Measurements from ENCODE around the gene ABCA4.
"Not testable (repeated sequence)": the region's sequence is repeated elsewhere in the genome, so short reads cannot be mapped to it uniquely, and the experiment has no call there.

Gene ABCA4

DNA sequence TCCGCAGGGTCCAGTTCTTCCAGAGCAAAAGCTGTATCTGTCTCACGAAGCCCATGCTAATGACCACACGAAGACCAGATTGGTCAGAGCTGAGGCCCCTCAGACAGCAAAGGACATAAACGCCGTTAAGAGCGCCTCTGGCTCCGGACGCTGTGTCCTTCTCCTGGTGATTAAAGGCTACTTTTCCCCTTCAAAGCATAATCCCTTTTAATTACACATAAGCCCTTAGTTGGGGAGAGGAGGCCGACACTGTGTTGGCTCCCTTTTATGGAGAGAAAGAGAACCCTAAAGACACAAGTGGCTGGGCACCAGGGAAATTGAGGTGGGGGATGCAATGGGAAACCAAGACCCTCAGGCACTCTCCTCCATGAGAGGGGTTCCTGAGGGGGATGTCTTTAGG lies at the start of gene ABCA4:
Gene ABCA4 (minus strand): TSS at position 158 of the 400 bp plus-strand sequence. CDS start 103 bp downstream, at position 55.
- DNase-seq: no peak

DNA sequence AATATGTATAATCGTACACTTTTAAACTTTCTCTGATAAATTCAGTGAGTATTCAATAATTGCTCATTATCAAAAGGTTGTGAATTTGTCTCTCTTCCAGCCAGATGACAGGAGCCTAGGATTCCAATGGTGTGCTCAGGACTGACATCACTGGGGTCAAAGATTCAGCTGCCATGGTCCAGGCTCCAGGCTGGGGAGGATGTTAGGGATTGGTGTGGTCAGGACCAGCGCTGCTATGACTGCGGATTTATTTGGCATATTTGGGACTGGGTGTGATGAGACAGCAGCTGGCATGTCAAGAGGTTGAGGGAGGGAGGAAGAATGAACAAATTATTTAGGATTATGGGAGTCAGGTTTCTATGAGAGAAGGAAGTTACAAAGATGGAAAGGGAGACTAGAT lies 48.2 kb upstream of the ABCA4 start:
- no peak for DNase-seq

DNA sequence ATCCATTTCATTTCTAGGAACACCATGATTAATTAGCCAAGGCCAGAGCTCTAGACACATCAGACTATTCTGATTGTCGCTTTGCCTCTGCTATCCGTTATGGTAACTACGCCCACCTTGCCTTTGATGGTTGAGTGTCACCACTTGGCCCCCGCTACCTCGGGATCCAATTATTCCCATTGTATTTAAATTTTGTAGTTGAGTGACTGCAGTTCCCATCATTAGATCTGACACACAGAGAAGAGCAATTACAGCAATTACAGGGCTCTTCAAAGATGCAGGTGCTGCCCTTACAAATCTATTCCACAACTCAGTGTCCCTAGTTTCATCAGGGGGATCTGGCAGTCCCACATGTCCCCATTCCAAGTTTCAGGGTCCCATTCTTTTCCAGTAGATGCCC lies 44.9 kb upstream of the ABCA4 start:
- DNase-seq: no peak

DNA sequence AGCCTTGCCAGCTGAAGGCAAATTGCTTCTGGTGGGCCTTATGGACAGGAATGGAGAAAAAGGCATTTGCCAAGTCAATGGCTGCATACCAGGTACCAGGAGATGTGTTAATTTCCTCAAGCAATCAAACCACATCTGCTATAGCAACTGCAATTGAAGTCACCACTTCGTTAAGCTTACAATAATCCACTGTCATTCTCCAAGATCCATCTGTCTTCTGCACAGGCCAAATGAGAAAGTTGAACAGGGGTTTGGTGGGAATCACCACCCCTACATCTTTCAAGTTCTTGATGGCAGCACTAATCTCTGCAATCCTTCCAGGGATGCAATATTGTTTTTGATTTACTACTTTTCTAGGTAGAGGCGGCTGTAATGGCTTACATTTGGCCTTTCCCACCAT lies 43.9 kb upstream of the ABCA4 start:
- DNase-seq: not testable (repeated sequence)

DNA sequence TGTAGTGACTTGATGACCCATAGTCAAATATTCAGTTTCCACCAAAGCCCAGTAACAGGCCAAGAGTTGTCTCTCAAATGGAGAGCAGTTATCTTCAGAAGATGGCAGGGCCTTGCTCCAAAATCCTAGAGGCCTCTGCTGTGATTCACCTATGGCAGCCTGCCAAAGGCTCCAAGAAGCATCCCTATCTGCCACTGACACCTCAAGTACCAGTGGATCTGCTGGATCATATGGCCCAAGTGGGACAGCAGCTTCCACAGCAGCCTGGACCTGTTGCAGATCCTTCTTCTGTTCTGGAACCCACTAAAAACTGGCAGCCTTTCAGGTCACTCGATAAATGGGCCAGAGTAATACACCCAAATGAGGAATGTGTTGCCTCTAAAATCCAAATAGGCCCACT lies 43.2 kb upstream of the ABCA4 start:
- DNase-seq: not testable (repeated sequence)

DNA sequence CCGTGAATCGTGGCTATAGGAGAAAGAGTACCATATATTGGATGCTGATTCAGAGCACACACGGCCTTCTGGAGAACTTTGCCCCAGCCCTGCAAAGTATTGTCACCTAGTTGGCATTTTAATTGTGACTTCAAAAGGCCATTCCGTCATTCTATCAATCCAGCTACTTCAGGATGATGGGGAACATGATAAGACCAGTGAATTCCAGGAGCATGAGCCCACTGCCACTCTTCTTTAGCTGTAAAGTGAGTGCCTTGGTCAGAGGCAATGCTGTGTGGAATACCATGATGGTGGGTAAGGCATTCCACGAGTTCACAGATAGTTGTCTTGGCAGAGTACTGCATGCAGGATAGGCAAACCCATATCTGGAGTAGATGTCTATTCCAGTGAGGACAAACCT lies 42.3 kb upstream of the ABCA4 start:
- not testable (repeated sequence) for DNase-seq

DNA sequence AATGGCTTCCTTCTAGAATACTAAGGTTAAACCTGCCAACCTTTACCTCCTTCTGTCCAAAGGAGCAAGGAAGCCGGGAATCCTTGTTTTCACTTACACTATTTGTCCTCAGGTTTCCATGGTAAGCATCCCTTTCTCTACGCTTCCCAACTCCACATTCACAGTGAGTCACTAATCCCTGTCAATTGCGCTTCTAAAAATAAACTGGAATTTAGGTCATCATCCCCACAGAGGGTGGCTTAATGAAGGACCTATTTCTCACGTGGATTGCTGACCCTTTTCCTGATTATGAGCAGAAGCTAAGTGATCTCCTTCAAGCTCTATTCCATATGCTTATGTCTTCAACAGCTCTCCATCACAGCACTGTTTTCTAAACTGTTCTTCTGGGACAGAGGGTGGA lies 39.9 kb upstream of the ABCA4 start:
- no peak for DNase-seq

DNA sequence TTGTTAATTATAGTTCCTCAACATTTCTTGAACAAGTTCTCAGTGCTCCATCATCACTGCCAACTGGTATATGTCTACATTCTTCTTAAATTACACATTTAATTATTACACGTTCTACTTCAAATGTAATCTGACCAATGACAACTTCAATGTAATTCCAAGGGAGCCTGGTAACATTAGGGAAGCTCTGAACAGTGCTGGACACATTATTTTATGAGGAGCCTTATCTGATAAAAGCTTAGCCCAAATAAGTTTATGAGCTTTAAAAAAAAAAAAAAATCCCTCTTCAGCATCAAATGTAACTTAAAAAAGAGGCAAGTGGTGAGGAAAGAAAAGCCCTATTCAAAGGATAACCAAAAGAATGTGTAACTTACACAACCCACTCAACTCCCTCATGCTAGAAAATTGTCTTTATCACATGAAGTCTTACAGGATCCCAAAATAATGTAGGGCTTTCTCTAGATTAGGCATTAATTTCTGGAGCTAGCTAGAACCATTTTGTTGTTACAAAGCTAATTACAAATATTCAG lies 35.2 kb upstream of the ABCA4 start:
- DNase-seq: no peak

DNA sequence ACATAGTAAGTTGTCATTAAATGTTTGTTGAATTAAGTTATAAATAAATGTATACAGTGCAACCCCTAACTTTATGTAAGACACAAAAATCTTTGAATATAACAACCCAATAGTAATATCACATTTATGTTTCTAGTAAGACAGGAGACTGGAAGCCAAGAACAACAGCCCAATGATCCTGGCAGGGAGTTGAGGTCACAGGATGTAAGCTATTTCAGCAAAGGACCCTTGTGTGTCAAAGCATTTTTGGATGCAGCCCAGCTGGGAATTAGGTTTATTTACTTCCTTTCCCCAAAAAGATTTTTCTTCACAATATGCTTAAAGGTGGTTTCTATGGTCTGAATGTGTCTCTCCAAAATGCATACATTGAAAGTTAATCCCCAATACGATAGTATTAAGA lies 34.0 kb upstream of the ABCA4 start:
- no peak for DNase-seq

DNA sequence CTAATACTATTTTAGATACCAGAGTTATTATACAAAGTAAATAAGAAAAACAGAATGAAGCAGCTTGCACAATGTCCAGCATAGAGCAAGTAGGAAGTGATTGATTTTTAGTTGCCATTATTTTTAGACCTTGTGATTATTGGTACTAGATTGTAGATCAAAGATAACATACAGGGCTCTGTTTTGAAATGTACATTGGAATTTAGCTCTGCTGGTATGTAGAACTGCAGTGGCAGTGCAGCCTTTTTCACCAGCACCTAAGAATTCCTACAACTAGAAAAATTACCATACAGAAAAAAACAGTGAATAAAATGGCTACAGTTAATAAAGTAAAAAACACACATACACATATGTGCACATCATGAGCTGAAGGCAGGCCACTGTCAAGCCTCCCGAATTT lies 32.2 kb upstream of the ABCA4 start:
- DNase-seq: no peak

DNA sequence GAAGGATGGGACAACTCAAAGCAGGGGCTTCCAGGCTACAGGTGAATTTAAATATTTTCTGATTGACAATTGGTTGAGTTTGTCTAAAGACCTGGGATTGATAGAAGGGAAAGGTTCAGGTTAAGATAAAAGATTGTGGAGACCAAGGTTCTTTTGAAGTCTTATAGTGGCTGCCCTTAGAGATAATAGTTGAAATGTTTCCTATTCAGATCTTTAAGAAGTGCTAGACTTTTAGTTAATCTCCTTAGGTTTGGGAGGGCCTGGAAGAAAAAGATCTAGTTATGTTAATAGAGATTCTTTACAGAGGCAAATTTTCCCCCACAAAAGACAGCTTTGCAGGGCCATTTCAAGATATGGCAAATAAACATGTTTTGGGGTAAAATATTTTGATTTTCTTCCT lies 28.2 kb upstream of the ABCA4 start:
- DNase-seq: not testable (repeated sequence)

DNA sequence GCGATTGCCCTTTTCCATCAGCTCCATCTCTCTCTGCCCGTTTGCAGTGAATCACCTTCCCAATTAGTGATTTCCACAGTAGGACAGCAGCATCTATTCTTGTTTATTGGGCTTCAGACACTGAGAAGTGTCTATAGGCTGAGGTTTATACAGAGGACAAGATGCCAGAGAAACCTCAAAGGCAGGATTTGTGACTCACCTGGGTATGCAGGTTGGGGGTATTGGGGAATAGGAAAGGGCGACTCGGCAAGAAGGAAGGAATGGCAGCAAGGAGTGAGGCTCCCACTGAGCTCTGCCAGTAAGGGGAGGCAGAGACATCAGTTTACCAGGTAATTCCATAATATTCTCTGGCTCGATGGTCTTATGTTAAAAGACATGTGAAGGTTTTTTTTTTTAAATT lies 25.3 kb upstream of the ABCA4 start:
- DNase-seq: no peak

DNA sequence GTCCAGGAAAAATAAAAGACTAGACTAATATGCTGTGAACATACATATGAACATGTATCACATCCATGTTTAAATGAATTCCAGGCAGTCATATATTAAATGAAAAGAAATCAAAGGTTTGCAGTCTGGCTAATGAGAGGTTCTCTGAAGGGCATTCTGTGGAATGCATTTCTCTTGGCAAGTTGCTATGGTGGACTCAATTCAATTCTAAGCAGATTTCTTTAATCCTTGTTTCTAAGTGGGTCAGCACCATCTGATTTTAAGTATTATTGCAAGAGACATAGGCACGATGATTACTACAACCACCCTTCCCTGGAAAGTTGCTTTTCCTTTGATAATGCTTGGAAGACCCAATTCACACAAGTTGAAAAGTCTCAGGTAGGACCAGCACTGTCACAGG lies 23.9 kb upstream of the ABCA4 start:
- DNase-seq: no peak

DNA sequence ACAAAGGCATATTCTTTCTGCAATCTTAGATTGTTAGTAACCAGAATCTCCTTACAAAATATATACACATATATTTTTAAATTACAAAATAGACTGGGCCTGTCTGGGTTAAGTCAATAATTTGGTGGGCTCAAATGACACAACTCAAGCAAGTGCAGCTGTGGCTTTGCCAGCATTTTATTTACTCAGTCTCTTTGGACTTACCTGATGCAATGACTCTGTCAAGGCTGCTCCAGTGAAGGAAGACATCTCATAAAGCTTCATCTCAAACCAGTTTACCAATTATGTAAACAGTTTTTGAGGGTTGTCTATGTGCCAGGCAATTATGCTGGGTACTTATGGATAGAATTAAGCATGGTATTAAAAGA lies 22.8 kb upstream of the ABCA4 start:
- DNase-seq: no peak

DNA sequence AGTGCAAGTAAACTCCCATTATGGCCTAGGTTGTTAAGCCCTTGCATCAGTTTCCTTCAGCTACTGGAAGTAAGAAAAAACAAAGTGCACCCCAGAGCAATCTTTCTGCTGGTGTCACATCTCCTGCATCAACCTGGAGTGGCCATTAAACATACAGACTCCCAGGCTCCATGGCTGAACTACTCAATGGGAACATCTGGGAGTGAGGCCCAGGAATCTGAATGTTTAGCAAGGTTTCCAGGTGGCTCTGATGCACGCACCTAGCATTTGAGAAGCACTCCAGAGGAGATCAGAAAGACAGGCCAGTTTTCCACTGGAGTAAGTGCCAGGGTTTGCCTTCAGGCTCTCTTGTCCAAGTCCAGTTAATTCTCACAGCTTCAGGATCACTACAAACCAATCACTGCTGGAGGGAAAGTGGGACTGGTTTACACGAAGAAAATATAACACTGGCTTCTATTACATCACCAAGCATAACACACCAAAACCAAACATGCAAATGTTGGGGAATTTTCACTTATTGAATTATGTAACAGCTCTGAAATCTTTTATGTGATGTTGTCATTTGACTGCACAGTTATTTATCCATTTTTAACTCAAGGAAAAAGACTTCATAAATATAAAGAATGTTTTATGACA lies 22.3 kb upstream of the ABCA4 start:
- DNase-seq: no peak

DNA sequence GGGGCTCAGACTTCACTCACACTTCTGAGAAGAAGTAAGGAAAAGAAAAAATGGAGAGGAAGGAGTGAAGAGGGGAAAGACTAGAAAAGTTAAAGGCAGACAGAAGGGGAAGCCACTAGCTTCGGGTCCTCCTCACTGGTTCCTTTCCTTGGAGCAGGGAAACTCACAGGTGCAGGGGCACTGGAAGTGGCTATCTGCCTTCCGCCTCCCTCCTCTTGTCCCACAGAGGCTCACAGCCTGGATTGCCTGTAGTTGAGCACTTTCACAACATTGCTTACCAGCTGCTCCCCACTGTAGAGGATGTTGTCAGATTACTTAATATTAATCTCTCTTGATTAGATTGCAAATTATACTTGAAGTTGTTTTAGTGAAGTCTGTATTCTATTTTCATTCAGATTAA lies 21.6 kb upstream of the ABCA4 start:
- DNase-seq: no peak

DNA sequence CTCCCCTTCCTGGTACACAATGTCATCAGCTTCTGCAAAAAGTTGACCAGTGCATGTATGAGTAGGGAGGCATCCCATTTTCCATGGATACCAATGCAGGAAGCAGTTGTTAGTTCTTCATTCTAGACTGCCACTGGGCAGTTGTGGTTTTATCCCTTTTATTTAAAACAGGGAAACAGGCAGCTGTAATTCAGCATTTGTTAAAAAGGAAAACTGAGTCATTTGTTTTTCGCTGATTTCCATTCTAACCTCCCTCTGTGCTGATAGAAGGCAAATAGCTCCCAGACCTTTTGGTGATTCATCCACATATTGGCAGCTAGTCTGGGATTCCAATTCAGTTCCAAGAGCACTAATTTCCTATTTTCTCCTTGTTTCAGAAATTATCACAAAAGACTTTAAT lies 21.1 kb upstream of the ABCA4 start:
- no peak for DNase-seq

DNA sequence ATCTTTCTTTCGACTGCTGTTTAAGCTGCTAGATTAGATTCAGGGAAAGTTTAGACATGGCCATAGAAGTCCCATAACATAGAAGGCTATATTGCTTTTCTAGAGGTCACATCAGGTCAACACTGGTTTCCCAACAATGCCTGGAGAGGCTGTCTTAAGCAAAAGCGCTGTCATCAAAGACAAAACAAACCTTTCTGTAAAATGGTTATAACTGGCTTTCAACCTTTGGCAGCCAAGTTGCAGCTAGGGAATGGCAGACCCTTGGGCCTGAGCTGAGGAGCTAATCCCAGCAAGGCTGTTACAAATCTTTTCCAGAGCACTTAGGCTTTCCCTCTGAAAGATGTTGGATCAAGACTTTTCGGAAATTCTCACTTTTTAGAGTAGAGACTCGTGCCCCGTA lies 11.2 kb upstream of the ABCA4 start:
- DNase-seq: no peak

DNA sequence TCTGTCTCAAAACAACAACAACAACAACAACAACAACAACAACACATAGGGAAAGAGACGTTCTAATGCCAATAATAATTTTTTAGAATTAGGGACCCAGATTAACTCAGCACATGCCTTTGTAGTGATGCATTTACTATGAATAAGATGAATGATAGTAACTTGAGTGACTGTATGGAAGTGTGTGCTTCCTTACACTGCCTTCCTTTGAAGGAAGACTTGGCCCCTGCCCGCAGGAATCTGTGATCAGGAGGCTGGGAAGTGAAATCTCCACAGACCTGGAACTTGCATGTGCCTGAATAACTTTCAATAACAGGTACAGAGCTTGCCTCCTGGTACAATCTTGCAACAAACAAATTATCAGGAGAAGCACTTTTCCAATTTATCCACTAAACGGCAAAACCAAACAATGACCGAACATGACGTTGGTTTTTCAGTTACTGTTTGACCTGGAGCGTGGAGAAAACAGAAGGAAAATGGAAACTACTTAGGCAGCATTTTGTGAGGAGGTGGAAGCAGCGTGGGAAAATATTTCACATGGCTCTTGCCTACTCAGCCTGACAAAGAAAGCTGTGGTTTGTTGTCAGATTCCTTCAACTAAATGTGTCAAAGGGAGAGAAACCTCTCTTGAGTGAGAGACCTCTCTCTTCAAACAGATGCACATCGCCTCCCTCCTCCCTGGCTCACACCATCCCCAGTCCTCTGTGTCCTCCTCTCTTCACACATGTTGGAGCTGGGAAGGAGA lies 10.1 kb upstream of the ABCA4 start:
- no peak for DNase-seq

DNA sequence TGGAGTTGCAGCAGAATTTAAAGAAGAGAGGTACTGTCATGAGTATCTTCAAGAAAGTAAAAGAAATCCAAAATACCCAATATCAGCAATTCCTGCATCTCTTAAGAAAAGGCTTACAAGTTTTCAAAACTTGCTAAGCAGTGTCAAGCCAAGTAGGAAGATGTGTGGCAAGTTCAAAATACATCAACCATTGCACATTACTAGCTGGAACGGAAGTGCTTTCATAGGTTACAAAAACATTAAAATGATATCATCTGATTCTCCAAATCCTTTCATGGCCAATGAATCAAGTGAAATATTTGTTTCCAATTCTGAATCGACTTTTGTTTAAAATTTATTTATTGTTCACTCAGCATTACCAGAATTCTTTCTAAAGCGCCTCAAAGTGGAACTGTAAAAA lies 5.7 kb upstream of the ABCA4 start:
- DNase-seq: no peak

DNA sequence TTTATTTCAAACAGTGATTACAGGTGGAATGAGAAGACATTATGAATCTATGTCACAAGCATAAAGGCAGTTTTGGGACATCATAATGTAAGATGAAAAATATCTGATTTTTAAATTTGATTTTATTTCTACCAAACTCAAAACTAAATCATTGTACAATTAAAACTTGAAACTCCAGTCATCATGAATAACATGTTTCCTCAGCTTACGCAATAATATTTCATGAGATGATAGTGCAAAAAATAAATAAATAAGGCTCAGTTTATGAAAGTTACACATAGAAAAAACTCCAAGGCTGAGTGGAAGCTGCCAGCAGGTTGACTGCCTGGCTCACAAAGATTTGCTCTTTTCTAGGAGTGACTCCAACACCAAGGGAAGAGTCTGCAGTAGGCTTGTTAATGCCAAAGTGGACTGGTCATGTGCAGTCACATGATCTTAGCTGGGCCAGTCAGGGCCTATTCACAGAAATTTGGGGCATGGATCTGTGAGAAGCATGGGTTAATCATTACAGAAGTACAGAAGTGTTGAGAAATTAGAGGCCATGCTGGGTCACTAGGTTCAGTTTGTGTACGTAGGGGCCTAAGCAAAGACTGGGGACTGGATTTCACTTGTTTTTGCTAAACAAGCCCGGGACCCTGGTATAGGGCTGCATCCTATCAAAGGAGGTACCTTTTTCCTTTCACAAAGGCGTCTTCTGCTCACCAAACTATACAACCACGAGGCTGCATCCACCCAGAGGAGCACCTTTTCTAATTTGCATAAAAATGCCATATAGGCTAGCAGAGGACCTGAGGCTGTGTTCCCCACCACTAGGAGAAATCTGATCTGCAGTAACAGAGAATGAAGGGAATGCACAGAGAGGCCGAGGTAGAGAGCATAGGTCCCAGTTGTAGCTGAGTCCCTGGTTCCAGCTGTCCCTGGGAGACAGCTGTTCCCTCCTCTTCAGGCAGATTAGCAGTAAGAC lies 4.9 kb upstream of the ABCA4 start:
- DNase-seq: no peak

DNA sequence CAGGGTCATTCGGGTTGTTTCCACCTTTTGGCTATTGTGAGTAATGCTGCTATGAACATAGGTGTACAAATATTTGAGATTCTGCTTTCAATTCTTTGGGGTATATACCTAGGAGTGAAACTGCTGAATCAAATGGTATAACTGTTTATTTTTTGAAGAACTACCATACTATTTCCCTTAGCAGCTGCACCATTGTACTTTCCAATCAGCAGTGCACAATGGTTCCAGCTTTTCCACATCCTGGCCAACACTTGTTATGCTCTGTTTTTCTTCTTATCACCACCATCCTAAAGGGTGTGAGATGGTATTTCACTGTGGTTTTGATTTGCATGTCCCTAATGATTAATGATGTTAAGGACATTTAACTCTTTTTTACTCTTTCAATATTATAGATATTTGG lies 3.6 kb upstream of the ABCA4 start:
- DNase-seq: no peak

DNA sequence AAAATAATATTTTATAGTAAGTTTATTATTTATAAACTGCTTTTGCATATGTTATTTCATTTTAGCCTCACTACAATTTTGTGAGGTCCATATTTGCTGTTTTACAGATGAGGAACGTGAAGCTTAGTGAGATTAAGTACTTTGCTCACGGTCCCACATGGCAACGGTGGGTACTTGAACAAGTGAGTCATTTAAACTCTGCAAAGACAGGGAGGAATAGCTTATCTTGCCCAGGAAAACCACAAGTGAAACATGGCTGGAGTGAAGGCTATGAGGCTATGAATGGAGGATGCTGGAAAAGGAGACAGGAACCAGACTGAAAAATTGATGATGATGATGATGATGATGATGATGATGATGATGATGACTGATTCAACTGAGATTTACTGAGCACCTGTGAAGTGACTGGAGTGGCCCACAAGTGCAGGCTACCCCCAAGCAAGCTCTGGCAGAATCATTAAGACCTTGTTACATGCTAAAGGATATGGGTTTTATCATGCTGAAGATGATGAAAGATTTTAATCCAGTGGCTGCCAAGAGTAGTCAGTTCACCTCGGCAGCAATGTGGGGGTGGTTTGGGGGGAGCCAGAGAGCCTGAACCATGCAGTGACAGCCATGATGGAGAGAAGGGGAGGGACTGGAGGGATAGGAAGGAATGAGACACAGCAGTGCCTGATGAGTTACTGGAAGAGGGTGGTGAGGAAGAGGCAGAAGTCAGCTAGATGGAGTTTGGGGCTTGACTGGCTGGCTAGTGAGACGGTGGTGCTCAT lies 1.4 kb upstream of the ABCA4 start:
- DNase-seq: no peak

All from CD4-positive, alpha-beta T cell treated with Interleukin-4 for 1 hour (primary cell).